ENCODE data around the gene VGLL4.

Gene VGLL4

GRCh38 chr3:11567516-11568467 lies 75.9 kb downstream of the VGLL4 start:
- peak overlapping the region; percentile 32 to 47 for H3K4me3 ChIP-seq (replicated peaks in 1 of 2; ENCODE audit: low read depth in 2 of 2, low read length in 2 of 2)
- peak; percentile 77 to 96 for DNase-seq (ENCODE audit: low read depth in 2 of 2)
- TF ChIP-seq, protein P1, sequence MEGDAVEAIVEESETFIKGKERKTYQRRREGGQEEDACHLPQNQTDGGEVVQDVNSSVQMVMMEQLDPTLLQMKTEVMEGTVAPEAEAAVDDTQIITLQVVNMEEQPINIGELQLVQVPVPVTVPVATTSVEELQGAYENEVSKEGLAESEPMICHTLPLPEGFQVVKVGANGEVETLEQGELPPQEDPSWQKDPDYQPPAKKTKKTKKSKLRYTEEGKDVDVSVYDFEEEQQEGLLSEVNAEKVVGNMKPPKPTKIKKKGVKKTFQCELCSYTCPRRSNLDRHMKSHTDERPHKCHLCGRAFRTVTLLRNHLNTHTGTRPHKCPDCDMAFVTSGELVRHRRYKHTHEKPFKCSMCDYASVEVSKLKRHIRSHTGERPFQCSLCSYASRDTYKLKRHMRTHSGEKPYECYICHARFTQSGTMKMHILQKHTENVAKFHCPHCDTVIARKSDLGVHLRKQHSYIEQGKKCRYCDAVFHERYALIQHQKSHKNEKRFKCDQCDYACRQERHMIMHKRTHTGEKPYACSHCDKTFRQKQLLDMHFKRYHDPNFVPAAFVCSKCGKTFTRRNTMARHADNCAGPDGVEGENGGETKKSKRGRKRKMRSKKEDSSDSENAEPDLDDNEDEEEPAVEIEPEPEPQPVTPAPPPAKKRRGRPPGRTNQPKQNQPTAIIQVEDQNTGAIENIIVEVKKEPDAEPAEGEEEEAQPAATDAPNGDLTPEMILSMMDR (IDR thresholded peaks at IDR 0.05; ENCODE audit: low read depth, low read length), result no peak

DNA sequence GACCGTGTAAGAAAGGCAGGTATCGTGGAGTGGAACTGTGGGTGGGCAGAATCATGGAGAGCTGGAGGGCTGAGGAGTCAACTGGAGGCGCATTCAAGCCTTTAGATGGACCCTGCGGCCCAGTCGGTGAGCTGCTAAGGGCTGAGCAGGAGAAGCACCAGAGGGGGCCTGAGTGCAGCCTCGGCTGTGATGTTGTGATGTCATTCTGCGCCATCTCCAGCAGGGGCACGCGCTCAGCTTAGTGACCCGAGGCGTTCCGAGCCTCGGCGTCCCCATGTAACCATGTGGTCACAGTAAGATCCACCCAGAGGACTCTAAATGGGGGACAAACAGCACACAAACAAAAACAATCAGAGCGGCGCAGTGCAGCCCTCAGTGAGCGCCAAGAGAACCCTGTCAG lies 76.8 kb downstream of the VGLL4 start:
- TF ChIP-seq, protein P1 (IDR thresholded peaks at IDR 0.05; ENCODE audit: low read depth, low read length), result peak; percentile 3

DNA sequence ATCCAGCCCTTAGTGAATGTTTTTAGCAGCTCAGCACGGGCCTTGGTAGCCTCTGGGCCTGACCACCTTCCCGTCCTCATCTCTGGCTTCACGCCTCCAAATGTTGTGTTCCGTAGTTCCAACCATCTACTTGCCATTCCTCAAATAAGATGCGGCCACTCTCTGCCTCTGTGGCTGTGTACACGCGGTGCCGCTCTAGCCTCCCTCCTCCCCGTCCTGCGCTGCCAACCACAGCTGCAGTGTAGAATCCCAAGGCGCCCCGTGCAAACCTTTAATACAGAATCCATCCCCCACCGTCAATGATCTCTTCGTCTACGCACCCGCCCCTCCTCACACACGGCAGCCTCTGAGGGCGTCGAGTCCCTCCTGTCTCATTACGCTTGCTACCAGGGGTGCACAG lies 77.2 kb downstream of the VGLL4 start:
- DNase-seq (ENCODE audit: low read depth in 2 of 2), result no peak
- TF ChIP-seq, protein P1 (IDR thresholded peaks at IDR 0.05; ENCODE audit: low read depth, low read length), result no peak
- H3K4me3 ChIP-seq (replicated peaks in 1 of 2; ENCODE audit: low read depth in 2 of 2, low read length in 2 of 2), result no peak overlapping the region

More for the DNA sequence above, 76.8 kb downstream of the VGLL4 start:
- no peak for DNase-seq (ENCODE audit: low read depth in 2 of 2)
- no peak overlapping the region for H3K4me3 ChIP-seq (replicated peaks in 1 of 2; ENCODE audit: low read depth in 2 of 2, low read length in 2 of 2)

GRCh38 chr3:11565932-11566331 lies 77.8 kb downstream of the VGLL4 start:
- TF ChIP-seq, protein P1 (IDR thresholded peaks at IDR 0.05; ENCODE audit: low read depth, low read length), result no peak
- H3K4me3 ChIP-seq (replicated peaks in 1 of 2; ENCODE audit: low read depth in 2 of 2, low read length in 2 of 2), result no peak overlapping the region
- no peak for DNase-seq (ENCODE audit: low read depth in 2 of 2)

GRCh38 chr3:11565492-11565891 lies 78.2 kb downstream of the VGLL4 start:
- no peak for DNase-seq (ENCODE audit: low read depth in 2 of 2)
- TF ChIP-seq, protein P1 (IDR thresholded peaks at IDR 0.05; ENCODE audit: low read depth, low read length), result no peak

DNA sequence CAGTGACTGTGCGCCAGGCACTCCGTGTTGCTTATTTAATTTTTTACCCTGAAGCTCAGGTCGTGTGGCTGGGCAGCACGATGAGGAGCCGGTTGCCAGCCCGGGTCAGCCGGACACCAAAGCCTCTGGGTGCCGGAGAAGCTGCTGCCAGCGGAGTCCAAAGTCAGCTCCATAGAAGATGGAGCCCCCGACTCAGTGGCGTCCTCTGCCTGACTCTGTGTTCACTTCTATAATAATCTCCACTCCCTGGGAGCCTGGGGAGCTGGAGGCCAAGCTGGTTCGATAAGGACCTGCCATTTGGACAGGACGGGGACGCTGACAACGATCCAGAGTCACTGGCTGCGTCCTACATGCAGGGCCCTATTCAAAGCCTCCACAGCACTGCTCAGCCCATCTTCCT lies 78.6 kb downstream of the VGLL4 start:
- DNase-seq (ENCODE audit: low read depth in 2 of 2), result no peak
- TF ChIP-seq, protein P1 (IDR thresholded peaks at IDR 0.05; ENCODE audit: low read depth, low read length), result no peak
- H3K4me3 ChIP-seq (replicated peaks in 1 of 2; ENCODE audit: low read depth in 2 of 2, low read length in 2 of 2), result no peak overlapping the region

More at GRCh38 chr3:11565492-11565891, 78.2 kb downstream of the VGLL4 start:
- no peak overlapping the region for H3K4me3 ChIP-seq (replicated peaks in 1 of 2; ENCODE audit: low read depth in 2 of 2, low read length in 2 of 2)

Measured in cardiac fibroblast (primary cell).